Thoracic aorta (tissue), 2 donors: ENCODE data around the gene CRLF1. TPM values are rescaled to one million over a fixed set of nuclear protein-coding genes. Genes with fewer than 3 reads are reported as not detected.

Source experiments
- ATAC-seq: fragments of 150-250 bp; one replicate; pipeline ENCODE4 v1.8.0; 2017; ENCODE audit warnings: low read depth; ENCODE audit not compliant: insufficient number of reproducible peaks, low FRiP score
- DNase-seq: peaks from one replicate; pipeline ENCODE4 v3.0.0-alpha.2; 2020; ENCODE audit warnings: low spot score
- H3K27ac ChIP-seq, 2 donors: fragments of 200-600 bp; sonication (generic); 1 replicate in 1 of 2; 2 replicates in 1 of 2; pipeline ENCODE4 v1.5.1; 2016; ENCODE audit warnings: mild to moderate bottlenecking in 2 of 2, moderate library complexity in 2 of 2
- H3K27me3 ChIP-seq: fragments of 200-600 bp; sonication (generic); replicated peaks from 2 replicates; pipeline ENCODE4 v1.6.0; 2016; ENCODE audit warnings: mild to moderate bottlenecking; ENCODE audit not compliant: insufficient read depth
- H3K36me3 ChIP-seq: fragments of 200-600 bp; sonication (generic); one replicate; pipeline ENCODE4 v1.5.1; 2016
- H3K4me1 ChIP-seq, 2 donors: fragments of 200-600 bp; sonication (generic); 1 replicate in 1 of 2; 2 replicates in 1 of 2; pipeline versions ENCODE4 v1.5.1 to v1.6.0; 2016; ENCODE audit warnings: low read depth in 2 of 2, mild to moderate bottlenecking in 1 of 2; ENCODE audit not compliant: control insufficient read depth in 1 of 2
- H3K4me3 ChIP-seq: fragments of 200-600 bp; sonication (generic); 2 replicates; pipeline ENCODE4 v1.5.1; 2016; ENCODE audit warnings: mild to moderate bottlenecking
- H3K9me3 ChIP-seq: fragments of 200-600 bp; sonication (generic); 2 replicates; pipeline ENCODE4 v1.5.1; 2016
- CTCF ChIP-seq: fragments of 200-600 bp; sonication (generic); IDR thresholded peaks from one replicate; pipeline ENCODE4 v1.5.1; 2019; ENCODE audit warnings: antibody characterized with exemption
- total RNA-seq, 2 donors: library from RNA; depleted of rRNA; stranded (reverse); fragments of >200 nt; gene quantifications; one replicate each; pipeline versions ENCODE4 v1.1.0 to v1.2.3, GENCODE V29; 2016

The CRLF1 gene
- total RNA-seq, 2 donors from 2014 or later: 85.9 to 1,063 TPM

DNA sequence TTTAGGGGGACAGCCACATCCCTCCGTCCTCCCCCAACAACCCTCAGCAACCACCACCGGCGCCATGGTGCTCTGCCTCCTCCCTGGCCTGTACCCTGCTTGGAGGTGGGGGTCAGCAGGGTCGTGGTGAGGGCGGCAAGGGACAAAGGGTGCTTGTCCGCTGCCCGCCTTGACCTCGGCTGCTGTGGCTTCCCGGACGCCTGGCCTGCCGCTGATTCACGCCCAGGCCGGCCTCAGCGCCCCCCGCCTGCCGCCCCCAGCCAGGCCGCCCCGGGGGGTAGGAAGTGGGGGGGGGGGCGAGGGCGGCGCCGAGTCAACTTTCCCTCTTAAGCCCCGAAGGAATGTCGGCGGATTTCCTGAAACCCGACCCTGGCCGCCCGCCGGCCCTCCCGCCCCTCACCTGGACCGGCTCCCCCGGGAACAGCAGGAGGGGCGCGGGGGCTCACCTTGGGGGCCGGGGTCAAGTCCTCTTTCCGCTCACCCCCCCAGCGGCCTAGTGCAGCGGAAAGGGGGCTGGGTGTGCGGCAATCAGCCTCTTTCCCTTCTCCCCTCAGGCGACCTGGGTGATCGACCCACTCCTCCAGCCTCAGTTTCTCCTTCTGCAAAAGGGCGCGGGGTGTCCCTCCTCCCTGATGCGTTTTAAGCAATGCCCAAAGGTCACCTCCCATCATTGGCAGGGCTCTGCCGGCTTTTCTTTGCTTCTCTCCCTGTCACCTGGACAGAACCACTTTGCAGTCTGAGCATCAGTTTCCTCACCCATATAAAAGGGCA, 4.1 kb upstream of the CRLF1 start:
- no peak overlapping the region for H3K27ac ChIP-seq
- TF ChIP-seq CTCF: no peak
- no peaks in the 10 kb centered on the region for H3K36me3 ChIP-seq
- no peak for ATAC-seq
- DNase-seq: no peak
- H3K9me3 ChIP-seq: no peaks in the 10 kb centered on the region
- H3K4me3 ChIP-seq: no peak overlapping the region
- peaks cover 17 to 36% of the 10 kb centered on the region in 2 donors for H3K4me1 ChIP-seq
- H3K27me3 ChIP-seq: peaks cover 53% of the 10 kb centered on the region

- no peak for TF ChIP-seq CTCF
- H3K36me3 ChIP-seq: no peaks in the 10 kb centered on the region
- no peaks in the 10 kb centered on the region for H3K9me3 ChIP-seq
- H3K27me3 ChIP-seq: peaks cover 53% of the 10 kb centered on the region
- DNase-seq: no peak
- H3K27ac ChIP-seq: no peak overlapping the region
- H3K4me3 ChIP-seq: no peak overlapping the region
- no peak for ATAC-seq
- H3K4me1 ChIP-seq: peaks cover 17 to 41% of the 10 kb centered on the region in 2 donors
Observed at GRCh38 chr19:18610245-18610555, 3.6 kb upstream of the CRLF1 start.

DNA sequence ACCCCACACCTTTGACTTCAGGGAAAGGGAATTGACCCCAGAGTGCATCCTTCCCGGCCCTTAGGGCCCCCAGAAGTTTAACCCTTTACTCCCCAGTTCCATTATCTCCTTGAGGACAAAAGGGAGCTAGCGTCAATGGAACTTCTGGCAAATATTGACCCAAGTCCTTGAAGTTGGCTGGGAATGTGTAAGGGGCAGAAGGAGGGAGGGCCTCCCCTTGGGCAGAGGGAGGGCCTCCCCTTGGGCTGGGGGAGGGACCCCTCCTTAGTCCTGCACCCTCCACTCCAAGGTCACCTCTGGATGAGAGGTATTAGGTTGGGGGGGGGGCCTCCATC, 3.1 kb upstream of the CRLF1 start:
- Histone ChIP-seq H3K36me3 (no peaks in the 10 kb centered on the region), H3K4me1 (peaks cover 17 to 42% of the 10 kb centered on the region in 2 donors), H3K27me3 (peaks cover 54% of the 10 kb centered on the region), H3K27ac (no peak overlapping the region), H3K9me3 (no peaks in the 10 kb centered on the region), H3K4me3 (no peak overlapping the region)
- ATAC-seq (no peak), DNase-seq (no peak)
- TF ChIP-seq CTCF: no peak

DNA sequence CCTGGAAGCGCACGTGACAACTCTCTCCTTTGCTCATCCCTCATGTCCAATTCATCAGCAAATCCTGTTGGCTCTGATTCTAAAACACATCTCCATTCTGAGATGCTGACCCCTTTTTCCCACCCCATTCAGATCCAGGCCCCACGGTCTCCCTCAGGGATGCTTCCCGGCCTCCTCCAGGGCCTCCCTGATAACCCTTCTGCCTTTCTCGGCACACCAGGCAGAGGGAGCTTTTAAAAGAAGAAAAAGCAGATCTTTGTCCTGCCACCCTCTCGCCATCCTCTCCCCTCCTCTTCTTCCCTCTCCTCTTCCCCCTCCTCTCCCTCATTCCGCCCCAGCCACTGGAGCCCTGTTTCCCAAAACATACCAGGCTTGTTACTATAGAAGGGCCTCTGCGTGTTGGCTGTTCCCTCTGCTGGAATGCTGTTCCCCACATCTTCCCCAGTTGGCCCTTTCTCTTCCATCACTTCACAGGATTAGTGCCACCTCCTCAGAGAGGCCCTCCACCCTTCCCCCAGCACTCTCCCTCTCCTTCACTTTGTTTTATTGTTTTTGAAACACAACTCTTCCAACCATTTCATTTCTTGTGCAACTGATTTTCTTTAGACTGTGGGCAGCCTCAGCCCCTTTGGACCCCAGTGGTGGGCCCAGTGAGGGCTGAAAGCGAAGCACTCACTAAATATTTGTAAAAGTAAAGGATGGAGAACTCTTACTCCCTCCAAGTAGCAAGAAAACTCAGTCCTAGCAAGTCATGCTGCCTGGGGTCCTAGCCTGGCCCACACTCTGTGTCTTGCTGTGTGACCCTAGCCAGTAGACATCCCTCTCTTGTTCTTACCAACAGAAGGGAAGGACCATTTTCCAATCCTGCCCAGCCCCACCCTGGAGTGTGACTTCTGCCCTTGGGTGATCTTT, 2.5 kb upstream of the CRLF1 start:
- Histone ChIP-seq H3K27ac (no peak overlapping the region), H3K9me3 (no peaks in the 10 kb centered on the region), H3K4me3 (no peak overlapping the region), H3K27me3 (peaks cover 60% of the 10 kb centered on the region), H3K36me3 (no peaks in the 10 kb centered on the region), H3K4me1 (peaks cover 17 to 46% of the 10 kb centered on the region in 2 donors)
- ATAC-seq: no peak
- no peak for DNase-seq
- no peak for TF ChIP-seq CTCF

- H3K4me1 ChIP-seq: peaks cover 17 to 52% of the 10 kb centered on the region in 2 donors
- no peak overlapping the region for H3K27ac ChIP-seq
- no peak overlapping the region for H3K4me3 ChIP-seq
- no peaks in the 10 kb centered on the region for H3K9me3 ChIP-seq
- no peak for TF ChIP-seq CTCF
- no peaks in the 10 kb centered on the region for H3K36me3 ChIP-seq
- no peak for DNase-seq
- peaks cover 57% of the 10 kb centered on the region for H3K27me3 ChIP-seq
- ATAC-seq: no peak
Observed at GRCh38 chr19:18608102-18608804, 1.7 kb upstream of the CRLF1 start.
